Activated T-helper 17 cell treated with anti-CD3 and anti-CD28 coated beads, Interleukin-2, amount 50 U/mL, for 72 hours (primary cell): Measurements from ENCODE around the gene C20orf96. TPM values are rescaled to one million over a fixed set of nuclear protein-coding genes. Genes with fewer than 3 reads are reported as not detected.

Source experiments
- ATAC-seq: fragments of 150-1000 bp; cut with Tn5 transposase; replicated peaks from 2 replicates; pipeline ENCODE4 v1.10.0; 2021; ENCODE audit warnings: mild to moderate bottlenecking, moderate library complexity
- H3K27ac Mint-ChIP-seq: one replicate; pipeline ENCODE4 v1.8.0; 2022; ENCODE audit warnings: mixed read lengths
- H3K27me3 Mint-ChIP-seq: one replicate; pipeline ENCODE4 v1.8.0; 2022; ENCODE audit warnings: mixed read lengths
- H3K36me3 Mint-ChIP-seq: one replicate; pipeline ENCODE4 v1.8.0; 2022; ENCODE audit warnings: low read depth, mild to moderate bottlenecking, mixed read lengths
- H3K4me1 Mint-ChIP-seq: one replicate; pipeline ENCODE4 v1.8.0; 2022; ENCODE audit warnings: mixed read lengths
- H3K4me3 Mint-ChIP-seq: one replicate; pipeline ENCODE4 v1.8.0; 2022; ENCODE audit warnings: mild to moderate bottlenecking, mixed read lengths
- H3K9me3 Mint-ChIP-seq: one replicate; pipeline ENCODE4 v1.8.0; 2022; ENCODE audit warnings: mixed read lengths
- total RNA-seq, 2 donors: library from RNA; stranded (reverse); gene quantifications; one replicate each; pipeline ENCODE4 v1.2.3, GENCODE V29; 2022

C20orf96 gene
- total RNA-seq, 2 donors from 2014 or later: 5.2 to 6.0 TPM

GRCh38 chr20:324177-325044, 33.9 kb upstream of the C20orf96 start:
- peaks cover 5% of the 10 kb centered on the region for H3K4me1 Mint-ChIP-seq
- peak; percentile 63 for ATAC-seq
- H3K27ac Mint-ChIP-seq: peak overlapping the region; percentile 82
- no peaks in the 10 kb centered on the region for H3K36me3 Mint-ChIP-seq
- no peaks in the 10 kb centered on the region for H3K9me3 Mint-ChIP-seq
- no peaks in the 10 kb centered on the region for H3K27me3 Mint-ChIP-seq
- H3K4me3 Mint-ChIP-seq: peak overlapping the region; percentile 87

DNA sequence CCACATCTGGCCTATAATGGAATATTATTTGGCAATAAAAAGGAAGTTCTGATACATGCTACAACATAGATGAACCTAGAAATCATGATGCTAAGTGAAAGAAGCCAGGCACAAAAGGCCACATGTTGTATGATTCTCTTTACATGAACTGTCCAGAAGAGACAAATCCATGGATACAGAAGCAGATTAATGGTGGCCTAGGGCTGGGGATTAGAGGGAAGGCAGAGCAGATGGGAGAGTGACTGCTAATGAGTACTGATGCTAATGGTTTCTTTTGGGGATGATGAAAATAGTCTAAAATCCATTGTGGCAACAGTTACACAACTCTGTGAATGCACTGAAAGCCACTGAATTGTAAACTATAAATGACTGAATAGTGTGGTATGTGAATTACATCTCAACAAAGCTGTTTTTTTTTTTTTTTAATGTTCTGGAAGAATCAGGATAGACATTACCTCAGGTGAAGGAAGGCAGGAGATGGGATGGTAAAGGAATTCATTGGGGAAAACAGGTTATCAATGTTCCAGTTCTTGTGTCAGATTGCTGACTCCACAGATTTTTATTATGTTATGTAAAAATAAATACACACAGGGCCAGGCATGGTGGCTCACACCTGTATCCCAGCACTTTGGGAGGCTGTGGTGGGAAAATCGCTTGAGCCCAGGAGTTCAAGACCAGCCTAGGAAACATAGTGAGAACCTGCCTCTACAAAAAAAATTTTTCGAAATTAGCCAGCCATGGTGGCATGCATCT, 25.9 kb upstream of the C20orf96 start:
- Mint-ChIP-seq H3K27ac (no peak overlapping the region), H3K9me3 (no peaks in the 10 kb centered on the region), H3K27me3 (no peaks in the 10 kb centered on the region), H3K4me3 (no peak overlapping the region), H3K36me3 (no peaks in the 10 kb centered on the region), H3K4me1 (no peaks in the 10 kb centered on the region)
- ATAC-seq: no peak

DNA sequence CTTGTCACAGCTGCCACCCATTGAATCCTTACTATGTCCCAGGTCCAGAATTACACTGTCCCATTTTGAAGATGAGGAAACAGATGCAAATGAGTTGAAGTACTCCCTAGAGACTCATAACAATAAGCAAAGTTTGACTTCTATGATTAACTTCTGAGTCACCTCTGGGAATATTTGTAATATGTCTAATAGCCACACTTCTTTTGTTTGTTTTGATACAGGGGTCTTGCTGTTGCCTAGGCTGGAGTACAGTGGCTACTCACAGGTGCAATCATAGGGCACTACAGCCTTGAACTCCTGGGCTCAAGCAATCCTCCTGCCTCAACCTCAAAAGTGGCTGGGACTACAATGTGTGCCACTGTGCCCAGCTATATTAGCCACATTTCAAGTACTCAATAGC, 23.4 kb upstream of the C20orf96 start:
- ATAC-seq: no peak
- H3K9me3 Mint-ChIP-seq: no peaks in the 10 kb centered on the region
- H3K4me3 Mint-ChIP-seq: no peak overlapping the region
- no peaks in the 10 kb centered on the region for H3K4me1 Mint-ChIP-seq
- no peaks in the 10 kb centered on the region for H3K27me3 Mint-ChIP-seq
- no peaks in the 10 kb centered on the region for H3K36me3 Mint-ChIP-seq
- H3K27ac Mint-ChIP-seq: no peak overlapping the region

- Mint-ChIP-seq H3K9me3 (no peaks in the 10 kb centered on the region), H3K27ac (no peak overlapping the region), H3K4me1 (no peaks in the 10 kb centered on the region), H3K36me3 (no peaks in the 10 kb centered on the region), H3K4me3 (no peak overlapping the region), H3K27me3 (no peaks in the 10 kb centered on the region)
- no peak for ATAC-seq
Measured at GRCh38 chr20:313402-313801, 22.9 kb upstream of the C20orf96 start.

- Mint-ChIP-seq H3K9me3 (no peaks in the 10 kb centered on the region), H3K27me3 (no peaks in the 10 kb centered on the region), H3K27ac (no peak overlapping the region), H3K4me1 (no peaks in the 10 kb centered on the region), H3K36me3 (no peaks in the 10 kb centered on the region), H3K4me3 (no peak overlapping the region)
- ATAC-seq: no peak
Measured at GRCh38 chr20:312866-313265, 22.3 kb upstream of the C20orf96 start.

DNA sequence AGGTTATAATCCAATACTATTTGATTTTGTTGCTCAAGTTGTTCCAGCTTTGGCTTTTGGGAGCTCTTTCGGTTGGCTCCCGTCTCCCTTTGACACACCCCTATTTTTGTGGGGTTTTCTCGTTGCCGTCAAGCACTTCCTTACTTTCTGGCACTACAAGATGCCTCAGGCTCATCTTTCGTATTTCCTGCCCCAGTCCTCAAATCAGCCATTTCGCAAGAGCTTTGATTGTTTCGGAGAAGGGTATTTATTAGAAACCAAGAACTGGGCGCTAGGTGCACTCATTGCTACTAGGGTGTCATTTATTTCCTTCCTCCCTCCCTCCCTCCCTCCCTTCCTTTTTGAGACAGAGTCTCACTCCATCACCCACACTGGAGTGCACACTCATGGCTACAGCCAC, 21.5 kb upstream of the C20orf96 start:
- Mint-ChIP-seq H3K36me3 (no peaks in the 10 kb centered on the region), H3K4me3 (peak overlapping the region; percentile 14), H3K27ac (no peak overlapping the region), H3K27me3 (no peaks in the 10 kb centered on the region), H3K9me3 (no peaks in the 10 kb centered on the region), H3K4me1 (no peaks in the 10 kb centered on the region)
- ATAC-seq: no peak

DNA sequence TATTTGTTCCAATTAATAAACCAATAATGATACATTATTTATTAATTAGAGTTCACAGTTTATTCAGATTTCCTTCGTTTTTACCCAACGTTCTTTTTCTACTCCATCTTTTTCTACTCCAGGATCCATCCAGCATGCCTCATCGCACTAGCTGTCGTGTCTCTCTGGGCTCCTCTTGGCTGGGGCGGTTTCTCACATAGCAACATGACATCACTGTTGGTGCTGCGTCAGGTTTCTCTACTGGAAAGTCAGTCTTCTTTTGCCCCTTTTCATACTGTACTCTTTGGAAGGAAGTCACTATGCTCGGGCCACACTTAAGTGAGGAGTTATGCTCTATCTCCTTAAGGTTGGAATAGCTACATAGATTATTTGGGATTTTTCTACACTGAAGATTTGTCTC, 21.1 kb upstream of the C20orf96 start:
- Mint-ChIP-seq H3K9me3 (no peaks in the 10 kb centered on the region), H3K27me3 (no peaks in the 10 kb centered on the region), H3K4me1 (no peaks in the 10 kb centered on the region), H3K27ac (no peak overlapping the region), H3K4me3 (peak overlapping the region; percentile 14), H3K36me3 (no peaks in the 10 kb centered on the region)
- ATAC-seq: no peak

GRCh38 chr20:310645-311044, 20.1 kb upstream of the C20orf96 start:
- Mint-ChIP-seq H3K27ac (peak overlapping the region; percentile 71), H3K4me1 (no peaks in the 10 kb centered on the region), H3K4me3 (peak overlapping the region; percentile 68), H3K36me3 (no peaks in the 10 kb centered on the region), H3K27me3 (no peaks in the 10 kb centered on the region), H3K9me3 (no peaks in the 10 kb centered on the region)
- ATAC-seq: no peak

DNA sequence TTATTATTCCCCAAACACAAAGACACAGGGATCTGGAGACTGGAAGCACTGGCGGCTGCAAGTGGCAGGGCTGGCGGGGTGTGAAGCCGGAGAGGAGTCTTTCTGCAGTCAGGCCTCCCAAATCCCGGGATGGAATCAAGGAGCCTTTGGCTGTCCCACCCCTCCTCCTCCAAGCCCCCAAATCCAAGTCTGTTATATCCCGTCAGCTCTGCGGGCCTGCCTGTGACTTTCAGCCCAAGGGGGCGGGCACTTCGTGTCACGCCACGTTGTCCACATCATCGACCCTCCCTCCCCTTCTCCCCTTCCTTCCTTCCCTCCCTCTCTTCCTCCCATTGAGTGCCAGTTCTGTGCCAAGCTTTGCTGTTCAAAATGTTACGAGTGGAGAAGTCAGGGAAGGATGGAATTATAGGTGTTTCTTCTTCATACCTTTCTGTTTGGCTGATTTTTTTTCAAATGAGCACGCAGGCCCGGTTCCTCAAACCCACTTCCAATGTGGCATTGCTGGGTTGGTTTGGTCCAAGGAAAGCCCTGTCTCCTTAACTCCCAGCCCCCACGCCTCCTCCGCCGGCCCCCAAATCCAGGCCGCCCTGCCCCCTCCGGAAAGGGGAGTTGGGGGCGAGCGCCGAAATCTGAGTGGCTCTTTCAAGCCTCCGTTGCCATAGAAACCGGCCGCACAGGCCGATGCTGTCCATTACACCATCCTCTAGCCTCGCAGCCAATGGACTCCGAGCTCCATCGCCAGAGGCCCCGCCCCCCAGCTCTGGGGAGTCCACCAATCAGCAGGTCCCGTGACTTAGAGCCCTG, 19.5 kb upstream of the C20orf96 start:
- H3K4me1 Mint-ChIP-seq: no peaks in the 10 kb centered on the region
- ATAC-seq: peak; percentile 100
- peak overlapping the region; percentile 68 for H3K4me3 Mint-ChIP-seq

DNA sequence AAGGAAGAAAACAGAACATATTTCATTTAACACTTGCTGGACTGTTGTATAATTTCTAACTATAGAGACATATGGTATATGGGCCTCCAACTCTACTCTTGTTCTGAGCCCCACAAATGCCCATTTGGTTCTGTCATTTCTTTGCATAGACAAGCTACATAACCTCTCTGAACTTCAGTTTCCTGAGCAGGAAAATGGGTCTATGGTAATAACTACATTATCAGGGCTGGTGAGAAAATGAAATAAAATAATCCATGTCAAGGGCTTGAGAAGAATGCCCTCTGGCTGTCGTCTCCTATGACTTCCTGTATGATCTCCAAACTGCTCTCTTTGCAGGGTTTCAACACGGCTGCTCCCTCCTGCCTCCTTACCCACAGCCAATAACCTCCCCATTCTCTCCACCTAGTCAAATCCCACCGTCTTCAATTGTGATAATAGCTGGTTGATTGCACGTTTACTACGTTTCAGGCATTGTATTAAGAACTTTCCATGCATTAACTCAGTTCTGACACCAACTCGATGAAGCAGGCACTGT, 18.8 kb upstream of the C20orf96 start:
- H3K27ac Mint-ChIP-seq: no peak overlapping the region
- no peaks in the 10 kb centered on the region for H3K36me3 Mint-ChIP-seq
- no peak overlapping the region for H3K4me3 Mint-ChIP-seq
- H3K4me1 Mint-ChIP-seq: no peaks in the 10 kb centered on the region
- H3K27me3 Mint-ChIP-seq: no peaks in the 10 kb centered on the region
- no peaks in the 10 kb centered on the region for H3K9me3 Mint-ChIP-seq
- ATAC-seq: no peak

More for the DNA sequence above, 19.5 kb upstream of the C20orf96 start:
- Mint-ChIP-seq H3K27me3 (no peaks in the 10 kb centered on the region), H3K27ac (peak overlapping the region; percentile 71), H3K9me3 (no peaks in the 10 kb centered on the region), H3K36me3 (no peaks in the 10 kb centered on the region)

GRCh38 chr20:308427-309038, 18.0 kb upstream of the C20orf96 start:
- Mint-ChIP-seq H3K4me3 (no peak overlapping the region), H3K9me3 (no peaks in the 10 kb centered on the region), H3K27ac (no peak overlapping the region), H3K27me3 (no peaks in the 10 kb centered on the region), H3K4me1 (no peaks in the 10 kb centered on the region), H3K36me3 (no peaks in the 10 kb centered on the region)
- no peak for ATAC-seq

DNA sequence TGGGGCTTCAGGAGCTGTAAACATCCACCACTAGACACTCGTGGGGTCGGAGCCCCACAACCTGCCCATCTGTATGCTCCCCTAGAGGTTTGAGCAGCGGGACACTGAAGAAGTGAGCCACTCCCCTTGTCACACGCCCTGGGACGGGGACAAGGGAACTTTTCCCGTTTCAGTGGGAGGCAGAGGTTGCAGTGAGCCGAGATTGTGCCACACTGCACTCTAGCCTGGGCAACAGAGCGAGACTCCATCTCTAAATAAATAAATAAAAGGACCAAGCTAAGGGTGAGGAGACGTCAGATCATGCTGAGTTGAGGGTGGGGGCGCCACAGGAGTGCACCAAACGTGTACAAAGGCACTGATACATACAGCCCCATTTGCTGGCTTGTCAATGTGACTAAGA, 15.2 kb upstream of the C20orf96 start:
- no peak overlapping the region for H3K4me3 Mint-ChIP-seq
- H3K27ac Mint-ChIP-seq: no peak overlapping the region
- no peaks in the 10 kb centered on the region for H3K36me3 Mint-ChIP-seq
- peaks cover 15% of the 10 kb centered on the region for H3K4me1 Mint-ChIP-seq
- H3K9me3 Mint-ChIP-seq: no peaks in the 10 kb centered on the region
- H3K27me3 Mint-ChIP-seq: no peaks in the 10 kb centered on the region
- ATAC-seq: no peak

DNA sequence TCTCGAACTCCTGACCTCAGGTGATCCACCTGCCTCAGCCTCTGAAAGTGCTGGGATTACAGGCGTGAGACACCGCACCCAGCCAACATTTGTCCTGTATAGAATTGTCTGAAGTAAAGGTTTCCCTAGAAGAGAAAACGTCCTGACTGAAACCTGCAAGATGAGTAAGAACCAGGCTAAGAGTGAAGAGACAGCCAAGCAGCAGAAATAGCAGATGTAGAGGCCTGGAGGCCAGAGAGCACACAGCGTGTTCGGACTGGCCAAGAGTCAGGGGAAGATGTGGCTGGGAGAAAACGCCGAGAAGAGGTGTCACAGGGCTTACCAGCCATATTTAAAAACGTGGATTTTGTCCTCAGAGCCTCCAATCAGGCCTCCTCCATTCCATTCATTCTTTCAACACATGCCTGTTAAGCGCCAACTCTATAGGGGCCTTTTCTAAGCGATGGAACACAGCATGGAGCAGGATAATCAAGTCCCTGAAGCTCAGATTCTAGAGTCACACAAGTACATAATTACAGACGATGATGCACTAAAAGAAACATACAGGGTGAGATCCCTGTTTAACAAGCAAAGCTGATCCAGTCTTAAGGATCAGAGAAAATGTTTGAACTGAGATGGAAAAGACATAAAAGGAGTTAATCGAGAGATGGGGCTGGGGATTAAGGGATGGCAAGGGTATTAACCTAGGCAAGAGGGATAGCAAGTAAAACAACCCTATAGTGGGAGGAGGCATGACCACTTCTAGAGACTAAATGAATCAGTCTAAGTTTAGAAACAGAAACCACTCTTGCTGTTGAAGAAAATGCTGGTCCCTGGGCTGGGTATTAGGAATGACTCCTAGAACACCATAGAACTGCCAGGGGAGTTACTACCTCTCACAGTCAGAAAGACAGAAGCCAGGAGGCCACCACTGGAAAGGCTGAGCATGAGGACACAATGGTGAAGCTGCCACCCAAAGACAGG, 11.6 kb upstream of the C20orf96 start:
- Mint-ChIP-seq H3K27me3 (no peaks in the 10 kb centered on the region), H3K4me1 (peaks cover 30% of the 10 kb centered on the region), H3K4me3 (peak overlapping the region; percentile 42), H3K27ac (peak overlapping the region; percentile 48), H3K36me3 (peaks cover 31% of the 10 kb centered on the region), H3K9me3 (no peaks in the 10 kb centered on the region)
- ATAC-seq: peak; percentile 74
